Stimulated activated CD4-positive, alpha-beta T cell treated with anti-CD3 and anti-CD28 coated beads, TNF-alpha, amount 100 ng/mL, for 1 hour (primary cell): ENCODE results near the gene EPN3.

ENCODE experiments used
- DNase-seq, 3 donors: peaks; one replicate each; pipeline ENCODE4 v3.0.0-alpha.2; 2020; ENCODE audit warnings: low read depth in 3 of 3, low spot score in 1 of 3

EPN3 gene

GRCh38 chr17:50532452-50533024, at the start of gene EPN3:
Gene EPN3 (plus strand): TSS chr17:50532735. CDS start chr17:50536557, 3,822 bp downstream.
- no peak for DNase-seq

DNA sequence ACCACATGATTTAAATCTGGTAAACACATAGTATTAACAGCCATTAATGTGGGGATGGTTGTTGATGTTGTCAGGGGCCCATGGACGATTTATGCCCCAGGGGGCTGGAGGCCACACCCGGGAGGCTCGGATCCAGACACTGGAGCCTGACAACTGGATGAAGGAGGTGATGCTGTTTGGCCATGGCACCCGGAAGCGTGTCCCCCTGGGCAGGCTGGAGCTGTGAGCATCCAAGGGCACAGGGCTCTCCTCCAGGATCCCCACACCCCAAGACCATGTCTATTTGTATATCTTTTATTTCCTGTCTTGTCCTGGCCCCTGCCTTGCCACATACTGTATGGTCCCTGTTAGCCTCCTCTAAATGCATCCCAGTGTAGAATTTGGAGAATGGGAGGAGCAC, 49.3 kb upstream of the EPN3 start:
- DNase-seq, result no peak

- DNase-seq, result no peak
These were observed 48.0 kb upstream of the EPN3 start for GRCh38 chr17:50484386-50485155.

GRCh38 chr17:50487213-50488096, 45.1 kb upstream of the EPN3 start:
- no peak for DNase-seq

DNA sequence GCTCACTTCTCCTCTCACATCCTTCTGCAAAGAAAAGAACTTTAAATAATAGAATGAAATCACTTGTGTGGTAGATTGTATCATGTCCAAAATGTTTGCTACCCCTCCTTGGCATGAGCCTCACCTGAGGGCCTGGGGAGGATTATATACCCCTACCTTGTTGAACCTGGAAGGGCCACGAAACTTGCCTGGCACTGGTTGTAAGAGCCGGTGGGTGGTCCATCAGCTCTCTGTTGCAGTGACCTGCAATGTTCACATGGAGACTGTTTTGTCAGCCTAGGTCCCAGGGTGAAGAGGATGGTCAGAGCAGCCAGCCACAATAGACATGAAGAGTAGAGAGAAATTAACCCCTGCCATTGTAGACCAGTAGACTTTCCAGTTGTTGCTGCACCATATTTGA, 43.7 kb upstream of the EPN3 start:
- DNase-seq, result no peak

DNA sequence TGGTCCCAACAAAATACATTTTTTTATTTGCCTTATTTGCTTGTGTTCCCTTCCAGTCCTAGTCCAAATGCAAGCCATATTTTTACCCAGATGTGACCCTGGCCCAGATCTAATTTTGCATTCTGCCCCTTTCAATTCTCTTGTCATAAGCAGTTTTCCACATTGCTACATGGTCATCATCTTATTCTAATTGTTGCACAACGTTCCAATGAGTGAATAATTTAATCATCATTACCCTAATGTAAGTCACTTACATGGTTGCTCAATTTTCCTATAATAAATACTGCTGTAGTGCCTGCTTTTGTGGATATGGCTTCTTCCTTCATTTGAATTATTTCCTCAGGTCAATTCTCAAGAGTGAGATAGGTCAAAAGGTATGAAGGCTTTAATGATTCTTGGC, 41.0 kb upstream of the EPN3 start:
- no peak for DNase-seq

GRCh38 chr17:50492214-50492613, 40.3 kb upstream of the EPN3 start:
- no peak for DNase-seq

DNA sequence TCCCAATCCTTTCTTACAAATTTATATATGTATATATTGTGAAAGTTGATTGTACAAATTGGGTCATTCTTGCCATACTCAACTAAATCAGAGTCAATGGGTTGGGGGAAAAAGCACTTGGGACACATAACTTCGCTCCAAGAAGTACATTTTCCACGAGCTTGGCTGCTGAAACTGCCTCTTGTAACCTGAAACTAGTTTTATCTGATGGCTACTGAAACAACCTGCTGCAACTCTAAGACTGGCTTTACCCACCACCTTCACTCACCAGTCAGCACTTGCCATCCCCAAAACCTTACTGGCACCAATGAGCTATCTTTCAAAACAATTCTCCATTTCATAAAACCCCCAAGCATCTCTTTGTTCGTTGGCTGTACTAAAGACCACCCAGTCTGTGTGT, 38.8 kb upstream of the EPN3 start:
- DNase-seq, result no peak

- no peak for DNase-seq
These were observed 37.2 kb upstream of the EPN3 start for GRCh38 chr17:50495217-50495823.

GRCh38 chr17:50495918-50496317, 36.6 kb upstream of the EPN3 start:
- no peak for DNase-seq

- DNase-seq, result no peak
These were observed 34.3 kb upstream of the EPN3 start for GRCh38 chr17:50498021-50498874.

- DNase-seq, result no peak
These were observed 33.3 kb upstream of the EPN3 start for GRCh38 chr17:50499270-50499669.

DNA sequence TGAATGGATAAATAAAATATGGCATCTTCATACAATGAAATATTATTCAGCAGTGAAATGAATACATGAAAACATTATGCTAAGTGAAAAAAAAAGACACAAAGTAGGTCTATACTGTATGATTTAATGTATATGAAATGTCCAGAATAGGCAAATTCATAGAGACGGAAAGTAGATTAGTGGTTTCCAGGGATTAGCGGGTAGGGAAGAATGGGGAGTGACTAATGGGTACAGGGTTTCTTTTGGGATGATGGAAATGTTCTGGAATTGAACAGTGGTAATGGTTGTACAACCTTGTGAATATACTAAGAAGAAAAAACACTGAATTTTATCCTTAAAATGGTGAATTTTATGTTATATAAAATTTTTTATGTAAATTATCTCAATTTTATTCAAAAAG, 32.8 kb upstream of the EPN3 start:
- no peak for DNase-seq

- DNase-seq, result no peak
These were observed 31.5 kb upstream of the EPN3 start for GRCh38 chr17:50501054-50501453.

DNA sequence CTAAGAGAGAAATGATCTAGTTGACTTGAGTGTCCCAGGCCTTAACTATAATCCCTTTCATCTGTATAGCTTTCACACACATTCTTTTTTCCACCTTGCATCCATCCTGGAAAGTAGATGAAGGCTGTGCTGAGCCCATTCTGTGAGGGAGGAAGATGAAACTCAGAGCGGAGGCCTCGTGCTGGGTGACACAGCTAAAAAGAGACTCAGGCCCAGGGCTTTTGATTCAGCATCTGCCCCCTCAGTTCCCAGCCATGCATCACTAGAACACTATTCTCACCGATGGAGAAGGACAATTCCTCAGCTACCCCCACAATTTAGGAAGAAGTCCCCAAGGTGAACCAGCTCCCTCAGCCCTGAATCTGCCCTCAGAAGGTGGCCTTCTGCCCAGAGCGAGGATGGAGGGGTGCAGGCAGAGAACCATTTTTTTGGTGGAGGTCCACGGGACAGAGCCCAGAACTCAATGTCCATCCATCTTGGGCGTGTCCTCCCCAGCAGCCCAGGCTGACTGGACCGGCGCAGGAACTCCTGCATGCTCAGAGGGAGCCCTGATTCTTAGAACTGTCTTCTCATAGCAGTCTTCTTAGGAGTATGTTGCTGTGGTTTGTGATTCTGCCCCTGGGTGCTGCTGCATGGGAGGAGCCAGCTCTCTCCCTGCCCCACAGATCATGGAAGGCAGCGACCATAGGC, 30.1 kb upstream of the EPN3 start:
- DNase-seq, result no peak

- no peak for DNase-seq
These were observed 26.9 kb upstream of the EPN3 start for GRCh38 chr17:50505591-50506130.

DNA sequence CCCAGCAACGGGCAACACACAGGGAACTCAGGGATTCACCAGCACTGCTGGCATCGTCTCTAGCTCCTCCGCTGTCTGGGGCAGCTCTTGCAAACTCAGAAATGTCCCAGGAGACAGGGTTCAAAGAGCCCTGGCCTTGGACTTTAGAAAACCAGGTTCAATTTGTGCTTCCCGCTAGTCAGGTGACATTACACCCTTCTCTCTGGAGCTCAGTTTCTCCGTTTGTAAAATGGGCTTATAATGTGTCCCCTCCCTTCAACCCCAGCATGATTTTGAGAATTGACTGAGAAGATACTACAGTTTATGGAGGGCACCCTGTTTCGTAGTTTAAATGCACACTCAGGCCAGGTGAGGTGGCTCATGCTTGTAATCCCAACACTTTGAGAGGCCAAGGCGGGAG, 26.2 kb upstream of the EPN3 start:
- no peak for DNase-seq

- peak; percentile 9 to 62 (median 42) for DNase-seq
These were observed 24.5 kb upstream of the EPN3 start, which contains the start of gene MYCBPAP for GRCh38 chr17:50507871-50508572. Gene MYCBPAP (plus strand): TSS chr17:50508439. CDS start chr17:50508675, 236 bp downstream.
